Immature natural killer cell (primary cell): ENCODE results near the gene ARRDC4. TPM values are rescaled to one million over a fixed set of nuclear protein-coding genes. Genes with fewer than 3 reads are reported as not detected.

Experiments used
- DNase-seq, 3 donors: peaks; one replicate each; pipeline ENCODE4 v3.0.0; 2022; ENCODE audit warnings: mixed read lengths in 1 of 3
- H3K27ac Mint-ChIP-seq, 6 donors: one replicate each; pipeline ENCODE4 v1.8.0; 2020; ENCODE audit warnings: mixed read lengths in 6 of 6, mild to moderate bottlenecking in 5 of 6, inconsistent platforms in 4 of 6, moderate library complexity in 3 of 6
- H3K27me3 Mint-ChIP-seq, 3 donors: one replicate each; pipeline ENCODE4 v1.8.0; 2020 to 2021; ENCODE audit warnings: low read depth in 3 of 3, mild to moderate bottlenecking in 3 of 3, mixed read lengths in 3 of 3, moderate library complexity in 3 of 3, inconsistent platforms in 1 of 3
- H3K36me3 Mint-ChIP-seq, 3 donors: one replicate each; pipeline ENCODE4 v1.8.0; 2020; ENCODE audit warnings: mixed read lengths in 3 of 3, inconsistent platforms in 2 of 3, mild to moderate bottlenecking in 2 of 3
- H3K4me1 Mint-ChIP-seq, 2 donors: one replicate each; pipeline ENCODE4 v1.8.0; 2020; ENCODE audit warnings: inconsistent platforms in 2 of 2, mild to moderate bottlenecking in 2 of 2, mixed read lengths in 2 of 2, moderate library complexity in 1 of 2
- H3K4me3 Mint-ChIP-seq, 5 donors: one replicate each; pipeline ENCODE4 v1.8.0; 2020; ENCODE audit warnings: mild to moderate bottlenecking in 5 of 5, mixed read lengths in 5 of 5, inconsistent platforms in 3 of 5, moderate library complexity in 3 of 5
- H3K9me3 Mint-ChIP-seq, 6 donors: one replicate each; pipeline ENCODE4 v1.8.0; 2020; ENCODE audit warnings: mild to moderate bottlenecking in 6 of 6, mixed read lengths in 6 of 6, inconsistent platforms in 4 of 6, moderate library complexity in 3 of 6
- polyA plus RNA-seq, 3 donors: library from polyadenylated mRNA; unstranded; fragments of 300-500 nt; fragmentation: Illumina TruSeq; gene quantifications; one replicate each; pipeline ENCODE4 v1.2.3, GENCODE V29; 2021

The ARRDC4 gene
- polyA plus RNA-seq, 3 donors from 2014 or later, result 1.9 to 3.2 TPM; not detected in 1

DNA sequence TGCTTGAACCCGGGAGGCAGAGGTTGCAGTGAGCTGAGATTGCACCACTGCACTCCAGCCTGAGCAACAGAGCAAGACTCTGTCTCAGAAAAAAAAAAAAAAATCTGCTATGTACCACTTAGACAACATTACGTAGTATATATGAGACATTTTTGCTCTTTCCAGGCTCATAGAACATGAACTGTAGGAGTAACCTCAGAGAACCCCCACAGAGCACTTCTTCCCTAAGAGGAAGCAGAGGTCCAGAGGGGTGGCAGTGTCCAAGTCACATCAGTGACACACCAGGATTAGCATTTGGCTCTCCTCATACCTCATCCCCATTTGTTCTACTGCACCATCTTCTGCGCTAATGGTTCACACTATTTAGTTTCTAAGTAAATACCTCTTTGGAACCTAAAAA is 33.7 kb downstream of the ARRDC4 start:
- DNase-seq, result no peak
- H3K36me3 Mint-ChIP-seq, result no peaks in the 10 kb centered on the region
- H3K4me3 Mint-ChIP-seq, result no peak overlapping the region
- no peaks in the 10 kb centered on the region for H3K9me3 Mint-ChIP-seq
- peaks cover 0 to 4% (median 1%) of the 10 kb centered on the region in 3 donors for H3K27me3 Mint-ChIP-seq
- no peak overlapping the region for H3K27ac Mint-ChIP-seq
- peaks cover 6 to 12% of the 10 kb centered on the region in 2 donors for H3K4me1 Mint-ChIP-seq

- Mint-ChIP-seq H3K27ac (no peak overlapping the region), H3K4me3 (no peak overlapping the region), H3K9me3 (no peaks in the 10 kb centered on the region), H3K4me1 (peaks cover 6 to 12% of the 10 kb centered on the region in 2 donors), H3K36me3 (no peaks in the 10 kb centered on the region), H3K27me3 (peaks cover 0 to 4% (median 1%) of the 10 kb centered on the region in 3 donors)
- no peak for DNase-seq
Measured at GRCh38 chr15:97995192-97995591, 34.7 kb downstream of the ARRDC4 start.

- no peaks in the 10 kb centered on the region for H3K36me3 Mint-ChIP-seq
- no peaks in the 10 kb centered on the region for H3K9me3 Mint-ChIP-seq
- peaks cover 0 to 4% (median 1%) of the 10 kb centered on the region in 3 donors for H3K27me3 Mint-ChIP-seq
- no peak for DNase-seq
- H3K4me1 Mint-ChIP-seq, result peaks cover 6 to 12% of the 10 kb centered on the region in 2 donors
- H3K4me3 Mint-ChIP-seq, result peak overlapping the region in 1 of 5 donors; percentile 9
- no peak overlapping the region for H3K27ac Mint-ChIP-seq
Measured at GRCh38 chr15:97995881-97996603, 35.5 kb downstream of the ARRDC4 start.

GRCh38 chr15:97998307-97999071 is 38.0 kb downstream of the ARRDC4 start:
- H3K27me3 Mint-ChIP-seq, result no peaks in the 10 kb centered on the region
- H3K9me3 Mint-ChIP-seq, result no peaks in the 10 kb centered on the region
- H3K4me3 Mint-ChIP-seq, result no peak overlapping the region
- no peaks in the 10 kb centered on the region for H3K36me3 Mint-ChIP-seq
- H3K27ac Mint-ChIP-seq, result no peak overlapping the region
- no peak for DNase-seq
- H3K4me1 Mint-ChIP-seq, result peaks cover 6 to 12% of the 10 kb centered on the region in 2 donors

GRCh38 chr15:98000249-98001203 is 40.0 kb downstream of the ARRDC4 start:
- no peaks in the 10 kb centered on the region for H3K9me3 Mint-ChIP-seq
- H3K4me1 Mint-ChIP-seq, result peaks cover 6 to 9% of the 10 kb centered on the region in 2 donors
- H3K4me3 Mint-ChIP-seq, result no peak overlapping the region

GRCh38 chr15:98001663-98002194 is 41.2 kb downstream of the ARRDC4 start:
- Mint-ChIP-seq H3K4me3 (no peak overlapping the region), H3K4me1 (no peaks in the 10 kb centered on the region), H3K9me3 (no peaks in the 10 kb centered on the region), H3K27ac (no peak overlapping the region), H3K27me3 (no peaks in the 10 kb centered on the region), H3K36me3 (no peaks in the 10 kb centered on the region)
- DNase-seq, result no peak

More at GRCh38 chr15:98000249-98001203, 40.0 kb downstream of the ARRDC4 start:
- H3K27ac Mint-ChIP-seq, result no peak overlapping the region
- H3K36me3 Mint-ChIP-seq, result no peaks in the 10 kb centered on the region
- H3K27me3 Mint-ChIP-seq, result no peaks in the 10 kb centered on the region
- no peak for DNase-seq

DNA sequence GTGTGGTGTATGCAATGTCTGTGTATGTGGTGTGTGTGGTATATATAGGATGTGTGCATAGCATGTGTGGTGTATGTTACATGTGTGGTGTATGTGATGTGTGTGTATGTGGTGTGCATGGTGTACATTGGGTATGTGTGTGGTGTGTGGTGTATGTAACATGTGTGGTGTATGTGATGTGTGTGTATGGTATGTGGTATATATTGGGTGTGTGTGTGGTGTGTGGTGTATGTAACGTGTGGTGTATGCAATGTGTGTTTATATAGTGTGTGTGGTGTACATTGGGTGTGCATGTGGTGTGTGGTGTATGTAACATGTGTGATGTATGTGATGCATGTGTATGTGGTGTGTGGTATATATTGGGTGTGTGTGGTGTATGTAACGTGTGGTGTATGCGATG is 41.9 kb downstream of the ARRDC4 start:
- Mint-ChIP-seq H3K4me1 (no peaks in the 10 kb centered on the region), H3K27me3 (no peaks in the 10 kb centered on the region), H3K4me3 (no peak overlapping the region)

DNA sequence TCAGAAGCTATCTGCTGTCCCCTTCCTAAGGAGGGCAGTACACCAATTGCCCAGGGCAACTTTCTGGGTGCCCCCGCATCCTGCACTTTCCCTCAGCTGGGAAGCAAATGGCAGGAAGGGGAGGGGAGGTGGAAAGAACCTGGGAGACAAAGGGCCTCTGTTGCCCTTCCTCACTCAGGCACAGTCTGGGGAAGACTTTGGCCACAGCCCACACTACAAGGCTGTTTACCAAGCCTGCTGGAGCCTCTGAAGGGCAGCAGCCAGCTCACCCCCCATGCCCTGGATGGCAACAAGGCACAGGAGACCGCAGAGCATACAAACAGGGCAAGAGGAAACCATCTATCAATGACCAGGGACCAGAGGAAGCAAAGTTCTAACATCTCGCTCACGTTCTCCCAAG is 42.4 kb downstream of the ARRDC4 start:
- no peaks in the 10 kb centered on the region for H3K27me3 Mint-ChIP-seq
- DNase-seq, result no peak
- no peak overlapping the region for H3K27ac Mint-ChIP-seq
- no peaks in the 10 kb centered on the region for H3K9me3 Mint-ChIP-seq
- H3K4me3 Mint-ChIP-seq, result no peak overlapping the region
- H3K36me3 Mint-ChIP-seq, result no peaks in the 10 kb centered on the region
- no peaks in the 10 kb centered on the region for H3K4me1 Mint-ChIP-seq

More for the DNA sequence above, 41.9 kb downstream of the ARRDC4 start:
- no peaks in the 10 kb centered on the region for H3K36me3 Mint-ChIP-seq
- H3K27ac Mint-ChIP-seq, result no peak overlapping the region
- H3K9me3 Mint-ChIP-seq, result no peaks in the 10 kb centered on the region
- DNase-seq, result no peak

- DNase-seq, result no peak
- H3K9me3 Mint-ChIP-seq, result no peaks in the 10 kb centered on the region
- no peak overlapping the region for H3K4me3 Mint-ChIP-seq
Measured at GRCh38 chr15:98003518-98003917, 43.0 kb downstream of the ARRDC4 start.

GRCh38 chr15:98003996-98004395 is 43.5 kb downstream of the ARRDC4 start:
- no peaks in the 10 kb centered on the region for H3K9me3 Mint-ChIP-seq
- no peaks in the 10 kb centered on the region for H3K36me3 Mint-ChIP-seq
- H3K27ac Mint-ChIP-seq, result no peak overlapping the region
- no peak for DNase-seq
- no peaks in the 10 kb centered on the region for H3K4me1 Mint-ChIP-seq
- H3K4me3 Mint-ChIP-seq, result no peak overlapping the region
- H3K27me3 Mint-ChIP-seq, result peaks cover 0 to under 1% (median 0%) of the 10 kb centered on the region in 3 donors

More at GRCh38 chr15:98003518-98003917, 43.0 kb downstream of the ARRDC4 start:
- no peaks in the 10 kb centered on the region for H3K27me3 Mint-ChIP-seq
- H3K4me1 Mint-ChIP-seq, result no peaks in the 10 kb centered on the region
- H3K27ac Mint-ChIP-seq, result no peak overlapping the region
- H3K36me3 Mint-ChIP-seq, result no peaks in the 10 kb centered on the region

- no peaks in the 10 kb centered on the region for H3K36me3 Mint-ChIP-seq
- H3K27me3 Mint-ChIP-seq, result peaks cover 0 to 12% (median 4%) of the 10 kb centered on the region in 3 donors
- no peaks in the 10 kb centered on the region for H3K9me3 Mint-ChIP-seq
- H3K27ac Mint-ChIP-seq, result no peak overlapping the region
- no peaks in the 10 kb centered on the region for H3K4me1 Mint-ChIP-seq
- no peak for DNase-seq
- no peak overlapping the region for H3K4me3 Mint-ChIP-seq
Measured at GRCh38 chr15:98005659-98006058, 45.2 kb downstream of the ARRDC4 start.

DNA sequence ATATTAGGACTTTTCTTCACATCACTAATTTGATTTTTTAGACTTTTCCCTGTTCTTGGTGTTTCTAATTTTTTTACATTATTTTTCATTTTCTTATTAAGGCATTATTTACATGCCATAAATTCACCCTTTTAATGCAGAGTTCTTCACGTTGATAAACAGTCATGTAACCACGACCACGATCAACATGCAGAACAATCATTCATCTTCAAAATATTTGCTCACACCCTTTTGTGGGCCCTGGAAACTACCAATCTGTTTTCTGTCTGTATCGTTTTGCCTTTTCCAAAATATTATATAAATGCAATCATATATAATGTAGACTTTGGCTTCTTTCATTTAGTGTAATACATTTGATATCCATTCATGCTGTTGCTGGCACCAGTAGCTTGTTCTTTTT is 48.7 kb downstream of the ARRDC4 start:
- H3K4me1 Mint-ChIP-seq, result no peaks in the 10 kb centered on the region
- H3K27me3 Mint-ChIP-seq, result peaks cover under 1 to 12% (median 4%) of the 10 kb centered on the region in 3 donors
- H3K4me3 Mint-ChIP-seq, result no peak overlapping the region
- H3K27ac Mint-ChIP-seq, result no peak overlapping the region
- no peaks in the 10 kb centered on the region for H3K9me3 Mint-ChIP-seq
- no peak for DNase-seq
- no peaks in the 10 kb centered on the region for H3K36me3 Mint-ChIP-seq

DNA sequence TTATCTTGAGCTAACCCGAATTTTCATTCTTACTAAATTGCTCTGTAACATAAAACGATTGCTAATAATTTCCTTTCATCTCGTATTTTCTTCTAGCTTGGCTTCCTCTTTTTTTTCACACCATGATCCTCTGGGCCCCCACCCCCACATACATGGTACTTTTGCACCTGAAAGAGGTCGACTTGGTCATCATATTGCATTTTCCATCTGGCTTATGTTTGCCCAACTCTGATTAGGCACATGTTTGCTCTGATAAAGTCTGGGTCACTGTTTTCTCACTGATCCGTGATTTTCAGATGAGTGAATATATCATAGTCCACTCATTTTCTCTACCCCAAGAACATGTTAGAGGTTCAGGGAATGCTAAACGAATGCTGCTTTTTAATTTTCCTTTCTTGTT is 49.5 kb downstream of the ARRDC4 start:
- DNase-seq, result no peak
- H3K4me3 Mint-ChIP-seq, result no peak overlapping the region
- H3K36me3 Mint-ChIP-seq, result no peaks in the 10 kb centered on the region
- H3K27ac Mint-ChIP-seq, result no peak overlapping the region
- no peaks in the 10 kb centered on the region for H3K4me1 Mint-ChIP-seq
- H3K27me3 Mint-ChIP-seq, result peaks cover 2 to 12% (median 4%) of the 10 kb centered on the region in 3 donors
- H3K9me3 Mint-ChIP-seq, result no peaks in the 10 kb centered on the region
